Activated CD4-positive, alpha-beta T cell treated with anti-CD3 and anti-CD28 coated beads for 1 hour (primary cell): Measurements from ENCODE around the gene EPC2.

Experiments
- DNase-seq: peaks from one replicate; pipeline ENCODE4 v3.0.0-alpha.2; 2020

The EPC2 gene, protein sequence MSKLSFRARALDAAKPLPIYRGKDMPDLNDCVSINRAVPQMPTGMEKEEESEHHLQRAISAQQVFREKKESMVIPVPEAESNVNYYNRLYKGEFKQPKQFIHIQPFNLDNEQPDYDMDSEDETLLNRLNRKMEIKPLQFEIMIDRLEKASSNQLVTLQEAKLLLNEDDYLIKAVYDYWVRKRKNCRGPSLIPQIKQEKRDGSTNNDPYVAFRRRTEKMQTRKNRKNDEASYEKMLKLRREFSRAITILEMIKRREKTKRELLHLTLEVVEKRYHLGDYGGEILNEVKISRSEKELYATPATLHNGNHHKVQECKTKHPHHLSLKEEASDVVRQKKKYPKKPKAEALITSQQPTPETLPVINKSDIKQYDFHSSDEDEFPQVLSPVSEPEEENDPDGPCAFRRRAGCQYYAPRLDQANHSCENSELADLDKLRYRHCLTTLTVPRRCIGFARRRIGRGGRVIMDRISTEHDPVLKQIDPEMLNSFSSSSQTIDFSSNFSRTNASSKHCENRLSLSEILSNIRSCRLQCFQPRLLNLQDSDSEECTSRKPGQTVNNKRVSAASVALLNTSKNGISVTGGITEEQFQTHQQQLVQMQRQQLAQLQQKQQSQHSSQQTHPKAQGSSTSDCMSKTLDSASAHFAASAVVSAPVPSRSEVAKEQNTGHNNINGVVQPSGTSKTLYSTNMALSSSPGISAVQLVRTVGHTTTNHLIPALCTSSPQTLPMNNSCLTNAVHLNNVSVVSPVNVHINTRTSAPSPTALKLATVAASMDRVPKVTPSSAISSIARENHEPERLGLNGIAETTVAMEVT

DNA sequence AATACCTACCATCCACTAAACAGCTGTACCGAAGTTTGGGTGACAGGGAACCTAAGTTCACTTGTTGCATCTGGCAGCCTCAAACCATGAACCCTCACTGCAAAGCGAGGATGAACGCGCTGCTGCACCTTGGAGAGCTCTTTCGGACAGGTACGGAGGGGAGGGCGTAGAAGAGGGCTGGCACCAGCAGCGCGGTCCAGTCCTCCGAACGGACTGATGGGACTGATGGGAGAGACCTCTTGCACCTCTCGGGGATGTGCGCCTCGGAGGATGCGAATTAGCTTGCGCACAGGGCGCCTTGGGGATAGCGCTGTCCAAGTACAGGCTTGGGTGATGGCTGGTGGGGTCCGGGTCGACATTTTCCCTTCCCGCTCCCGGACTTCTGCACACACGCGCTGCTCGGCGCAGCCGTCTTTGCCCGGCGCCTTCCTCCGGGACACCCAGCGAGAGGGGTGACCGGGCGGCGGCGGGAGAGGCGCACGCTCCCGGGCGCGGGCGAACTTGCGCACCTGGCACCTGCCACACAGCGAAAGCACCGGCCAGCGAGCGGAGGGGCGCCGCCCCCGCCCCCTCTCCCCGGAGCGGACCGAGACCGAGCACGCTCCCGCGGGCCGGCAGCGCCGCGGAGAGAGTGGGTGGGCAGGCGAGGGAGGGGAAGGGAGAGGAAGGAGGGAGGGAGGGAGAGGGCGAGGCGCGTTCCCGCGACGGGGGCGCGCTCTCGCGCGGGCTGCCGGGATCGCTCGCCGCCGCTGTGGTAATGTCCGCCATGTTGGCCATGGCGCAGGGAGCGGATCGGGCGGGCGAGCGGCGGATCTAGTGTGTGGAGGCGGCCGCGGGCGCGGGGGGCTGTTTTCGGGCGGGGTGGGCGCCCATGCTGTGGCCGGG is at the start of gene EPC2:
Gene EPC2, plus strand, starts transcription at position 754 of the 885 bp plus-strand sequence. CDS start 267 bp downstream, outside the sequence.
- peak; percentile 83 for DNase-seq

DNA sequence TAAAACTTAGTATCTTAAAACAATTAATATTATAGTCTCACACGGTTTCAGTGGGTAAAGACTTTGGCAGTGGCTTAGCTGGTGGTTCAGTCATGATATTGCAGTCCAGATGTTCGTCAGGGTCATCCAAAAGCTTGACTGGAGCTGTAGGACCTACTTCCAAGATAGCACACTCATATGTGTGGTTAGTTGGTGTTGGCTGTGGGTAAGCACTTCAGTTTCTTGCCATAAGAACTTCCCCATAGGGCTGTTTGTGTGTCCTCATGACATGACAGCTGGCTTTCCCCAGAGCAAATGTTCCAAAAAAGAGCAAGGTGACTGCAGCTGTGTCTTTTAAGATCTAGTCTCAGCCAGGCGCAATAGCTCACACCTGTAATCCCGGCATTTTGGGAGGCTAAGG is 48.5 kb upstream of the EPC2 start:
- DNase-seq = no peak

- no peak for DNase-seq
Measured at GRCh38 chr2:148599109-148599991, 45.2 kb upstream of the EPC2 start.

GRCh38 chr2:148602885-148603561 is 41.5 kb upstream of the EPC2 start:
- DNase-seq = no peak

- no peak for DNase-seq
Measured at GRCh38 chr2:148603562-148603920, 41.0 kb upstream of the EPC2 start.

DNA sequence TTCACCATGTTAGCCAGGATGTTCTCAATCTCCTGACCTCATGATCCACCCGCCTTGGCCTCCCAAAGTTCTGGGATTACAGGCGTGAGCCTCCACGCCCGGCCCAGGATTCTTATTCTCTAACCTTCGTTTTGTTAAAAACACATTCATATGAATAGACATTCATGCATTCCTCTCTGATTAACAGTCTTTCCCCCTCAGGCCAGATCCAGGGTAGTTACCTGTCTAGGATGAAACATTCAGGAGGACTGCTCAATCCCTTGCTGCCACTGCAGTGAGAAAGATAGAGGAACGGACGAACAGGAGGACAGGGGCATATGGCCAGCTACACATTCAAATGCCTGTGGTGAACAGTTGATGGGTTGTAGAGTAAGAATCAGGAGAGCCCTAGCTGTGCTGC is 39.6 kb upstream of the EPC2 start:
- no peak for DNase-seq

DNA sequence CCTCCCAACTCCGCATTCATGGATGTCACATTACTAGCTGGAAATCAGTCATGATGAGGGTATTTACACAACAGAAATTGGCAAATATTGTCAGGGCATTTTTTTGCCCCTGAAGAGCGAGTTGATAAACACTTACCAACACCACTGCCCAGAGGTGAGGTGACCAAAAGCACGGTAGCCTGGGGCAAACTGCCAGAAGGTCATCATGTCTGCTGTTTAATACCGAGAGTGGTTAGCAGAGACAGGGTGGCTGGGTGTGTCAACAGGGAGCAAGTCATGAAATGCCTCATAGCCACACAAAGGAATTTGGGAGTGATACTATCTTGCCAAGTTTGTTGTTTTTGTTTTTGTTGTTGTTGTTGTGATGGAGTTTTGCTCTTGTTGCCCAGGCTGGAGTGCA is 37.0 kb upstream of the EPC2 start:
- no peak for DNase-seq

DNA sequence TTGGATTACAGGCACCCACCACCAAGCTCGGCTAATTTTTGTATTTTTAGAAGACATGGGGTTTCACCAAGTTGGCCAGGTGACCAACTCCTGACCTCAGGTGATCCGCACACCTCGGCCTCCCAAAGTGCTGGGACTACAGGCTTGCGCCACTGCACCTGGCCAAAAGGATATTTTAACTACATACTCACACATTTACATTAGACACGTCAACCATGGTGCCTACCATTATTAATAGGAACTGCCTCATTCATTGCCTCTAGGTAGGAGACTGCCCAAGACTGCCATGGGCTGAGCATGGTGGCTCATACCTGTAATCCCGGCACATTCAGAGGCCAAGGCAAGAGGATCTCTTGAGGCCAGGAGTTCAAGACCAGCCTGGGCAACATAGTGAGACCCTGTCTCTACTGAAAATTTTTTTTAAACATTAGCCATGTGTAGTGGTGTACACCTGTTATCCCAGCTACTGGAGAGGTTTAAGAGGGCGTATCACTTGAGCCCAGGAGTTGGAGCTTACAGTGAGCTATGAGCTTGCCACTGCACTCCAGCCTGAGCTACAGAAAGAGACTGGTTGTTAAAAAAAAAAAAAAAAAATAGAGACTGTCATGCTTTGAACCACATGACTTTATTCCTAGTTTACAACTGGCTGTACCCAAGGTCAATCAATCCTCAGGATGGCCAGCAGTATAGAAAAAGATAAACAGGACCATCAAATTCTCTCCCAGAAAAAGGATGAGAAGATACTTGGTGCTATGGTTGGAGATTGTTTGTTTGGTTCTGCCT is 31.1 kb upstream of the EPC2 start:
- DNase-seq = no peak

GRCh38 chr2:148614014-148614321 is 30.6 kb upstream of the EPC2 start:
- no peak for DNase-seq

DNA sequence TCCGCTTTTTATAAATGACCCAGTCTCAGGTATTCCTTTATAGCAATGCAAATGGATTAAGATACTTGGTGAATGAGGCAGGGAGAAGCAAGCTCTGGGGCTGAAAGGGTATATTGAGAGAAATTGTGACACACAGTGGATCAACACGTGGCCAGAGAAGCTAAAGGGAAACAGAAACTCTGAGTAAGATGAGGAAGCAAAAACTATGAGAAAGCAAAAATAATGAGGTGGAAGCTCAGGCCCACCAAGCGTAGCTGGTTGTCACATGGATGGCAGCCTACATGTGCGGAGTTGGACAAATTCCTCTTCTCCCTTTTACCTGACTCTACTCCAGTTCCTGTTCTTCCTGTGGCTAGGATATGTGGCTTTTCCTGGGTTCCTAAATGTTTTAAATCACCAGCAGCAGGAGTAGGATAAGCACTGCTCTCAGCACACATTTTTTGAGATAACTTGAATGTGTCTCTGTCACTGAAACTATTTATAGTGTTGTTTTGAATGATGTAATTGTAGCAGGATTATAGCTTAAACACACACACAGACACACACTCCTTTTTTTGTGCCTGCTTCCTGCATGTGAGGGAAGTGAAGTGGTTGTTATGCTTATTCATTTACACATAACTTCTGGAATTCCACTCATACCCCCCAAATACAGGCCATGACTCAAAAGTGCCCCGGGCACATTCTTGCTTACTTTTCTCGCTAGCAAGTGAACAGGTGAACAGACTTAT is 30.1 kb upstream of the EPC2 start:
- no peak for DNase-seq

DNA sequence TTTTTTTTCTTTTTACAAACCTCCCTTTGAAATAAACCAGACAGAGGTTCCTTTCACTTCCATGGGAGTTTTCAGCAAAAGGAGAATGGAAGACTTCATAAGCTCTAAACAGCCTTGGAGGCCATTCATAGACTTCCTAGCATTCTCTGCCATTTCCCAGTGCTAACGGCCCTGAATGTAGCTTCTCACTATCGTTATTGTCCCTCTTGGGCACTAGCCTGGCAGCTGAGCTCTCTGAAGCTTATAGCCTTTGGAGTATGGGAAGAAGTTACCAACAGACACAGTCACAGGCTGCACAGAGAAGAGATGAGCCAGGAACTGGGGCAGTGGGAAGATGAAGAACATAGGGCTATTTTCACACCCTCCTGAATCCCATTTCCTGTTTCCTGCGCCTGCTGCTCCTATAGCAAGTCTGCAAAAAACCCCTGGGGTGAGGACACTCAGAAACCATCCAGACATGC is 29.1 kb upstream of the EPC2 start:
- no peak for DNase-seq

- DNase-seq = no peak
Measured at GRCh38 chr2:148616662-148617061, 27.9 kb upstream of the EPC2 start.

DNA sequence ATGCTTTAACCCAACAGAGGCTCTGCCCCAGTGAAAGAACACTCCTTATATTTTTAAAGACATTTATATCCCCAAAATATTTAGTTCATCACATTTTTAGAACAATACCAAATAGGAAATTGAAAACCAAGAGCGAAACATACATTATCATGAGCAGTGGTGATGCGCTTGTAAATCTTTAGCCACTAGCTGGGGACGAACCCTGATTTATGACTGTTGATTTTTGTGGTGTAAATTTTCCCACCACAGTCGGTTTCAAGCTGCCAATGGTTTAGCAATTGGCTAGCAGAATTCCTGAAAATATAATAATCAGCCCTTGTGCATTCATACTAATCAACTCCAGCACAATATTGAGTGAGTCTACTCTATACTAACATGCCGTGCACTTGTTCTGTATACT is 27.3 kb upstream of the EPC2 start:
- DNase-seq = no peak

- no peak for DNase-seq
Measured at GRCh38 chr2:148619560-148620195, 24.9 kb upstream of the EPC2 start.

DNA sequence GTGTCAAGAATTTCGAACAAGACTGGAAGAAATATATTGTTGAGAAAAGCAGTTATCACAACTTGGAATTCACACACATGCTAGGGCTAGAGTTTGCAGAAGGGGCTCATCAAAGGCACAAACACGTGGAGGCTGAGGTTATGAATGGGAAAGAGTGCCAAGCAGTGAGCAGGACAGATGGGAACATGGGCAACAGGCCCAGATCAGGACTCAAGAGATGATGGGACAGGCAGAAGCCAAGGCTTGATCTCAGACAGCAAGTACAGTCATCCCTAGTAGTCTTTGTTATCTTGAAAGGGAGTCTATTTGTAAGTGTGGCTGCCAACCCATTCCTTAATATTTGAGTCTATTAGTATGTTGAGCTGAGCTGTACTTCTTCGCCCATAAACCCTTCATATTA is 22.2 kb upstream of the EPC2 start:
- DNase-seq = no peak

DNA sequence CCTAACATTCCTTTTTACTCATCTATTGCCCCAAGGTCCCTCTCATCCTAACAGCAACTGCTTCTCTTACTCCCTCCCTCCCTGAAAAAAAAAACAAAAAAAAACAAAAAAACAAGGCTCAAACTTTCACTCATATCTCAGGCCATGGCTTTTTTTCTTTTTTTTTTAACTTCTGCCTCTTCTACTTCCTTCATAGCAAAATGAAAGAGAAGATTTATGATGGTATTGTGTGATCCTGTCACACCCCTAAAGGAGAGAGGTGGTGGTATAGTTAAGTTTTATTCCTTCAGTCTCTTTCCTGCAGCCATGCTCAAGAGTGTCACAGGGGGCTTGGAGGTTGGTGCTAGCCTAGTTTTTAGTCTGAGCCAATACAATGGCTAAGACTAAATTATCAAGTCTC is 21.5 kb upstream of the EPC2 start:
- DNase-seq = no peak

GRCh38 chr2:148627224-148627623 is 17.3 kb upstream of the EPC2 start:
- DNase-seq = no peak

DNA sequence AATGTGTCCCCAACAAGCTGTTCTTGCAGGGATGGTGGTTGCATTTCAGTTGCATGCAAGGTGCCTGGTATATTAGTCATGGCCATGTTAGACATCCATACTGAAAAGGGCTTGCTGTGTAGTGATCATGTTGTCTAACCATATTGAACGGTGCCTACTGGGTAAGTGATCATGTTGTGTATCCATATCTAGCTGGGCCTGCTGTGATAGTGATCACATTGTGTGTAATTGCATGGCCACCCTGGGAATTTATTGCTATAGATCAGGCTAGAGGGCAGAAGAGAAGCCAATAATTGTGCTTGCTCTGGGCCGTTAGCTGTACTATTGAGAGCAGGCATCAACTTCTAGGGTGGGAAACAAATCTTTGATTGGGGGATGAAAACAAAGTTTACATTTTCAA is 9.8 kb upstream of the EPC2 start:
- DNase-seq = no peak

DNA sequence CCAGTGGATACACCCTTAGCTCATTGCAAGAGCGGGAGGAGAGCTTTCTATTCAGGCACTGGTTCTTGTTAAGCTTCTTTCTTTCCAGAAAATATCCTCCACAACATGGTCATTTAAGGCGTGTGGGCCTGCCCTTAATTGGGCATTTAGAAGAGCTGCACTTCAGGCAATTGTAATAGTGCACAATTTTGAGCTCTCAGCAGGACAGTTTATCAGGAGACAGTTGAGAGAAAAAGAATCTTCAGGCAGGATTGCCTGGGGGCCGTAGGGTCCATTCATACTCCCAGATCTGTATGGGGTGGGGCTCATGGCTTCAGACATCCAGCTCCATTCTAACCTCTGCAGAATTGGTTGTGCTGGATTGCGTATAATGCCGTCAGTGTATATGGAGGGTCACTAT is 6.0 kb upstream of the EPC2 start:
- no peak for DNase-seq

DNA sequence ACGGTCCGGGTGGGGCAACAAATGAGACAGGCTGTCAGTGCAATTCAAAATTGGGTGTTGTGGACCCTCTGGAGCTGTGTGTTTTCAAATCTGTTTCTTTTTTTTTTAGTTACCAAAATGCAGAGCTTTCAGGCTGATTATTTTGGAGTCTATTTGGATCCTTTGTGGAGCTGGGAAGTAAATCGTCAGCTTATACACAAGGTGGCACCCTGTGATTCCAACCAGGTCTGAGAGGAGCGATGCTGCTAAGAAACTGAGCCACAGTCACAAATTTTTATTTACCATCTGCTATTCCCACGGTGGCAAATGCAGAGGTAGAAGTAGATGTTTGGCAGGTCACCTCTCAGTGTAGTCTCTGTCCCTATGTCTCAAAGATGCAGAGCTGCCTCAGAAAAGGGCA is 3.8 kb upstream of the EPC2 start:
- DNase-seq = no peak
